Erythroblast (primary cell): ENCODE measurements around the gene TFPI2.

Source experiments
- DNase-seq, 2 experiments: peaks; one replicate each; lab custom pipeline; 2025; lab: John Stamatoyannopoulos, UW
- GATA1 ChIP-seq: IDR thresholded peaks from 2 replicates; pipeline ENCODE4 v1.6.1; 2011; ENCODE audit warnings: low read depth, mild to moderate bottlenecking, control low read depth, low read length, moderate library complexity
- POLR2A ChIP-seq: IDR thresholded peaks from 2 replicates; pipeline ENCODE4 v1.6.1; 2011; ENCODE audit warnings: mild to moderate bottlenecking, low read length

The TFPI2 gene

GRCh38 chr7:93843260-93843659 is 47.3 kb downstream of the TFPI2 start:
- no peak for DNase-seq

DNA sequence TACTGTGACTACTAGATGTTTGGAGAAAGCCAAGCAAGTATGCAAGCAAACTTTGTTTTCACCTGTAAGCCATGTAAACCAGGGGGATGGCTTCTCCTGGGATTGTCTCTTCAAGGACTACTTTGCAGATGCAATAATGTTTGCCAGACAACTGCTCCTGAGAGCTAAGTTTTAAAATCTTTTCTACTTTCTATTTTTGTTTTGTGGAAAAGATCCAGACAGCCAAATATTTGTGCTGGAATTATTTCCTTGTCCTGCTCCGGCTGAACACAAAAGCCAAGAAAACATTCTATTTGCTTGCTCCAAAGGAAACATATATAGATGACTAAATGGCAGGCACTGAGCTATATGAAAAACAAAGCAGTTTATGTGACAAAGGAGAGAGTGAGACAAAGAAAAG is 51.6 kb downstream of the TFPI2 start:
- no peak for DNase-seq
- TF ChIP-seq GATA1 (no peak), POLR2A (no peak)

More at GRCh38 chr7:93843260-93843659, 47.3 kb downstream of the TFPI2 start:
- TF ChIP-seq POLR2A (no peak), GATA1 (no peak)

DNA sequence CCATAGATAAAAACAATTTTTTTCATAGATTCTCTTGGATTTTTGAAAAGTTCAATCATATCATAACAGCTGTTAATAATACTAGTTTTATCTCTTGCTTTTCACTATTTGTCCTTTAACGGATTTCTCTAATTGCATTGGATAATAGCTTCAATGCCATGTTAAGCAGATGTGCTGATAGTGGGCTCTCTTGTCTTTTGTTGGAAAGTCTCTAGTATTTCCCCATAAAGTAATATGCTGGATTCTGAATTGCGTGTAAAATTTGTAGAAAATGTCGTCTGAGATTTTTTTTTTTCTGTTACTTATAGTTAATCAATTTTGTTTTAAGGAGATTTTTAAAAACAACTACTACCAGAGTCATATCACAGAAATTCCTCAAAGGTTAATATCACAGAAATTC is 53.3 kb downstream of the TFPI2 start:
- no peak for TF ChIP-seq POLR2A
- no peak for DNase-seq

DNA sequence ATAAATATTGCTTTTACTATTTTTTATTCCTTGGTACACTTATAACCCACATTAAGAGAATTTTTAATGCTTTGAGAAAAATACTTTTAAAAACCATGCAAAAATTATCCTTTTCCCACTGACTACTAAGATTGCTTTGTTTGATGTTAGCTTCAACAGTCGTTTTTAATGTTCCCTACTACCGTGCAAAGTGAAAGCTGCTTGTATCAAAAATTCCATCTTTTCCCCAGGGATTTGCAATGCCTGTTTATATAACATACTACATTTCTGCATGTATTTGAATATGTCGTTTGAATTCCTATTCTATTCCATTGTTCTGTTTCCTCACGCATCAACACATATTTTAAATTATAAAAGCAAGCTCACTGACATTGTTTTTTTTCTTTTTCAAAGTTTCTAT is 54.4 kb downstream of the TFPI2 start:
- TF ChIP-seq GATA1 (no peak), POLR2A (no peak)
- DNase-seq: no peak

DNA sequence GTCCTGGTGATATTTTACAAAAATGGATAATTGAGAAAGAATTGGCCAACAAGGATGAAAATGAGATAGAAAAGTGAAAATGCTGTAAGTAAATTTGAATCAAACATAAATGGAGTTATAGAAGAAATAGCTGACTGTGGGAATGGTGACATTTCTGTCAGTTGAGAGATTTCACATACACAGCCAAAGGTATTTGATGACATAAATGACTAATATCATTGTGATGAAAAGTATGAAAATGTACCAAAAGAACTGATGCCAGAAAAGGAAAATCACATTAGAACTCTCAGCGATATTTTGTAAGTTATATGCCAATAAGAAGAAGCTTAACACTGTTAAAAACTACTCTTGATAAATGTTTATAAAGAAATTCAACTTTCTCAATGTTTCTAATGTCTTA is 54.9 kb downstream of the TFPI2 start:
- no peak for DNase-seq
- TF ChIP-seq POLR2A: no peak
- TF ChIP-seq GATA1: no peak
